Sigmoid colon (tissue), 3 donors: ENCODE data around the gene WBP11.

Source experiments
- CTCF ChIP-seq, 4 experiments: fragments of 450-650 bp in 3 of 4; fragments of 200-600 bp in 1 of 4; IDR thresholded peaks; one replicate each; pipeline ENCODE4 v1.5.1; 2016 to 2019; ENCODE audit warnings: antibody characterized with exemption in 4 of 4, mild to moderate bottlenecking in 3 of 4, moderate library complexity in 2 of 4
- POLR2A ChIP-seq, 2 donors: fragments of 450-650 bp; IDR thresholded peaks; one replicate each; pipeline ENCODE4 v1.6.1; 2016; ENCODE audit warnings: antibody characterized with exemption in 2 of 2, mild to moderate bottlenecking in 2 of 2, moderate library complexity in 2 of 2

GRCh38 chr12:14814014-14814413, 10.7 kb upstream of the WBP11 start, which contains the start of gene SMCO3:
- TF ChIP-seq CTCF (IDR thresholded peaks at IDR 0.05) (no peak), POLR2A (IDR thresholded peaks at IDR 0.05) (no peak)
